GM12878 (cell line): ENCODE data around the gene NDUFS6. TPM values are rescaled to one million over a fixed set of nuclear protein-coding genes. Genes with fewer than 3 reads are reported as not detected.

Experiments used
- ATAC-seq: fragments of 200-7000 bp; cut with Tn5 transposase; 3 replicates; pipeline ENCODE4 v1.9.1; 2020; ENCODE audit warnings: mild to moderate bottlenecking, moderate library complexity
- BruUV-seq: library from RNA; stranded (reverse); fragments of 400-500 nt; replicated peaks from 2 replicates; lab custom pipeline; 2021; lab: Mats Ljungman, UMichigan
- CTCF ChIA-PET: fragments of 300-600 bp; sonication (Branson Sonifier 250); formaldehyde crosslinking; extraction: SDS; loops from one replicate; lab custom pipeline; 2021; ENCODE audit warnings: inconsistent platforms; lab: Yijun Ruan, JAX
- POLR2A ChIA-PET: fragments of 350-600 bp; formaldehyde crosslinking; extraction: SDS; loops from one replicate; lab custom pipeline; 2021; ENCODE audit warnings: inconsistent platforms; lab: Charles Lee
- RAD21 ChIA-PET: fragments of 300-600 bp; sonication (Branson Sonifier 250); formaldehyde crosslinking; loops from one replicate; lab custom pipeline; 2023; ENCODE audit warnings: antibody characterized with exemption; ENCODE audit not compliant: unreplicated experiment; lab: Charles Lee
- SMC1A ChIA-PET: fragments of 300-600 bp; sonication (Branson Sonifier 250); formaldehyde crosslinking; loops from one replicate; lab custom pipeline; 2023; ENCODE audit not compliant: unreplicated experiment, uncharacterized antibody; lab: Charles Lee
- DNase-seq: peaks from one replicate; pipeline ENCODE4 v3.0.0-alpha.2; 2011; ENCODE audit warnings: low read depth, low spot score
- FAIRE-seq: peaks from 3 replicates; lab custom pipeline; 2011; peaks lifted over from hg19 to GRCh38; lab: Jason Lieb, UNC
- H2AFZ ChIP-seq: 2 replicates; pipeline ENCODE4 v1.6.0; 2011; ENCODE audit warnings: low read depth, low read length, control low read depth; ENCODE audit not compliant: control insufficient read depth
- H3K27ac ChIP-seq: 2 replicates; pipeline ENCODE4 v1.5.1; 2011; ENCODE audit warnings: control low read depth; ENCODE audit not compliant: control insufficient read depth, insufficient read depth
- H3K27me3 ChIP-seq, 2 experiments: replicated peaks in 1 of 2; 2 replicates each; pipeline versions ENCODE4 v1.6.0 to v1.6.1; 2011; ENCODE audit warnings: low read length in 1 of 2; ENCODE audit not compliant: control insufficient read depth in 2 of 2, insufficient read depth in 2 of 2
- H3K36me3 ChIP-seq, 2 experiments: 2 replicates each; pipeline ENCODE4 v1.5.1; 2011; ENCODE audit warnings: low read length in 1 of 2; ENCODE audit not compliant: control insufficient read depth in 2 of 2, insufficient read depth in 2 of 2
- H3K4me1 ChIP-seq: 2 replicates; pipeline ENCODE4 v1.6.1; 2011; ENCODE audit warnings: mild to moderate bottlenecking, low read length, moderate library complexity, mixed read lengths; ENCODE audit not compliant: control insufficient read depth, insufficient read depth
- H3K4me2 ChIP-seq: 2 replicates; pipeline ENCODE4 v1.6.0; 2011; ENCODE audit warnings: control low read depth; ENCODE audit not compliant: control insufficient read depth, insufficient read depth
- H3K4me3 ChIP-seq: fragments of 200-600 bp; sonication (generic); 2 replicates; pipeline ENCODE4 v1.5.1; 2016
- H3K79me2 ChIP-seq: 2 replicates; pipeline ENCODE4 v1.6.0; 2011; ENCODE audit warnings: low read length; ENCODE audit not compliant: control insufficient read depth, insufficient read depth
- H3K9ac ChIP-seq: 2 replicates; pipeline ENCODE4 v1.8.0; 2011; ENCODE audit warnings: low read length, control low read depth, mixed read lengths; ENCODE audit not compliant: control insufficient read depth, insufficient read depth
- H3K9me3 ChIP-seq: replicated peaks from 3 replicates; pipeline ENCODE4 v1.5.1; 2011; ENCODE audit warnings: mild to moderate bottlenecking, low read length; ENCODE audit not compliant: control insufficient read depth, insufficient read depth
- H4K20me1 ChIP-seq: 2 replicates; pipeline ENCODE4 v1.6.0; 2011; ENCODE audit not compliant: control insufficient read depth, insufficient read depth
- CREB1 ChIP-seq: IDR thresholded peaks from 2 replicates; pipeline ENCODE4 v1.6.1; 2012; ENCODE audit warnings: low read depth, mild to moderate bottlenecking, inconsistent platforms
- NFIC ChIP-seq: IDR thresholded peaks from 2 replicates; pipeline ENCODE4 v1.6.1; 2012; ENCODE audit warnings: low read depth, mild to moderate bottlenecking, inconsistent platforms, low read length, moderate library complexity
- POU2F2 ChIP-seq: IDR thresholded peaks from 3 replicates; pipeline ENCODE4 v1.6.1; 2011; ENCODE audit warnings: low read depth, mild to moderate bottlenecking, low read length, borderline replicate concordance
- SMARCA5 ChIP-seq: fragments of 450-650 bp; IDR thresholded peaks from 2 replicates; pipeline ENCODE4 v1.6.1; 2017; ENCODE audit warnings: mild to moderate bottlenecking
- WGBS: methylation state at CpG from one replicate; pipeline ENCODE4 v1.1.6; 2016; ENCODE audit warnings: low lambda C conversion rate; ENCODE audit not compliant: insufficient replicate concordance, insufficient coverage; ENCODE audit errors: missing lambda C conversion rate; 5-methylcytosine and 5-hydroxymethylcytosine counted together
- in situ Hi-C: fragments of 300-500 bp; cut with MboI; formaldehyde crosslinking; loops from 9 replicates; pipeline ENCODE4 v1.14.3; 2018; ENCODE audit warnings: mixed read lengths
- intact Hi-C: fragments of 100-400 bp; cut with micrococcal nuclease; formaldehyde crosslinking; loops from one replicate; pipeline ENCODE4 v1.14.2; 2022; ENCODE audit not compliant: unreplicated experiment
- polyA plus RNA-seq, 11 experiments: library from polyadenylated mRNA; depleted of rRNA in 4 of 11; unstranded in 6 of 11; stranded (reverse) in 5 of 11; fragments of >200 nt; fragmentation: Nextera tagmentation in 4 of 11; fragmentation: Illumina TruSeq in 1 of 11; extraction: Ambion mirVana in 4 of 11; extraction: Trizol in 1 of 11; gene quantifications; 1 replicate in 1 of 11; 2 replicates in 10 of 11; pipeline versions ENCODE4 v1.2.1 to v1.2.3, GENCODE V29; 2011 to 2016; ENCODE audit warnings: inconsistent platforms in 2 of 11, missing spikeins in 2 of 11, low read depth in 1 of 11
- total RNA-seq, 4 experiments: library from RNA; depleted of rRNA in 3 of 4; stranded (reverse); fragments of >200 nt in 3 of 4; fragmentation: Illumina TruSeq in 1 of 4; extraction: Trizol in 1 of 4; gene quantifications; 2 replicates each; pipeline versions ENCODE4 v1.2.1 to v1.2.3, GENCODE V29; 2013 to 2021
- TF ChIP-seq, protein P1 (sequence below): fragments of 450-650 bp; formaldehyde crosslinking; IDR thresholded peaks from 2 replicates; pipeline ENCODE4 v1.4.0; 2020; ENCODE audit warnings: mild to moderate bottlenecking, moderate library complexity

NDUFS6 gene
- total and polyA plus RNA-seq, 10 of the 15 experiments (the other 5 are each of a cell fraction or from before 2014, with no cell fraction given), result 20.7 to 213 (median 58.3) TPM

- TF ChIP-seq, protein P1, sequence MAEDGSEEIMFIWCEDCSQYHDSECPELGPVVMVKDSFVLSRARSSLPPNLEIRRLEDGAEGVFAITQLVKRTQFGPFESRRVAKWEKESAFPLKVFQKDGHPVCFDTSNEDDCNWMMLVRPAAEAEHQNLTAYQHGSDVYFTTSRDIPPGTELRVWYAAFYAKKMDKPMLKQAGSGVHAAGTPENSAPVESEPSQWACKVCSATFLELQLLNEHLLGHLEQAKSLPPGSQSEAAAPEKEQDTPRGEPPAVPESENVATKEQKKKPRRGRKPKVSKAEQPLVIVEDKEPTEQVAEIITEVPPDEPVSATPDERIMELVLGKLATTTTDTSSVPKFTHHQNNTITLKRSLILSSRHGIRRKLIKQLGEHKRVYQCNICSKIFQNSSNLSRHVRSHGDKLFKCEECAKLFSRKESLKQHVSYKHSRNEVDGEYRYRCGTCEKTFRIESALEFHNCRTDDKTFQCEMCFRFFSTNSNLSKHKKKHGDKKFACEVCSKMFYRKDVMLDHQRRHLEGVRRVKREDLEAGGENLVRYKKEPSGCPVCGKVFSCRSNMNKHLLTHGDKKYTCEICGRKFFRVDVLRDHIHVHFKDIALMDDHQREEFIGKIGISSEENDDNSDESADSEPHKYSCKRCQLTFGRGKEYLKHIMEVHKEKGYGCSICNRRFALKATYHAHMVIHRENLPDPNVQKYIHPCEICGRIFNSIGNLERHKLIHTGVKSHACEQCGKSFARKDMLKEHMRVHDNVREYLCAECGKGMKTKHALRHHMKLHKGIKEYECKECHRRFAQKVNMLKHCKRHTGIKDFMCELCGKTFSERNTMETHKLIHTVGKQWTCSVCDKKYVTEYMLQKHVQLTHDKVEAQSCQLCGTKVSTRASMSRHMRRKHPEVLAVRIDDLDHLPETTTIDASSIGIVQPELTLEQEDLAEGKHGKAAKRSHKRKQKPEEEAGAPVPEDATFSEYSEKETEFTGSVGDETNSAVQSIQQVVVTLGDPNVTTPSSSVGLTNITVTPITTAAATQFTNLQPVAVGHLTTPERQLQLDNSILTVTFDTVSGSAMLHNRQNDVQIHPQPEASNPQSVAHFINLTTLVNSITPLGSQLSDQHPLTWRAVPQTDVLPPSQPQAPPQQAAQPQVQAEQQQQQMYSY (CRISPR knock-in tag), result no peak
- TF ChIP-seq SMARCA5 (no peak), POU2F2 (no peak)
These were observed 21.2 kb upstream of the NDUFS6 start (continued) for GRCh38 chr5:1779782-1780613.

- RAD21 ChIA-PET, result interaction anchor here (3.3 kb wide), 1 partner anchor 12 kb away, joined by 22 read pairs; no protein-coding TSS in a partner anchor
- no peak overlapping the region for H3K27ac ChIP-seq
- no peak overlapping the region for H3K4me3 ChIP-seq
- H3K4me1 ChIP-seq, result peaks cover 35% of the 10 kb centered on the region
- H2AFZ ChIP-seq, result no peak overlapping the region
- no peak for FAIRE-seq
- no peak for ATAC-seq
- 69% methylated on average over 6 of the region's 6 CpGs for WGBS
- H3K79me2 ChIP-seq, result no peaks in the 10 kb centered on the region
- H4K20me1 ChIP-seq, result no peaks in the 10 kb centered on the region
- in situ Hi-C loops, result no loop called here
- H3K27me3 ChIP-seq, result no peaks in the 10 kb centered on the region
- H3K36me3 ChIP-seq, result no peaks in the 10 kb centered on the region
- CTCF ChIA-PET, result interaction anchor here (1.3 kb wide), 1 partner anchor 17 kb away, joined by 3 read pairs; no protein-coding TSS in a partner anchor
- SMC1A ChIA-PET, result interaction anchor here (2.7 kb wide), 1 partner anchor 12 kb away, joined by 12 read pairs; no protein-coding TSS in a partner anchor
- intact Hi-C loops, result no loop called here
- H3K4me2 ChIP-seq, result no peak overlapping the region
- no TSS peak for BruUV-seq
- TF ChIP-seq CREB1, result no peak
- no peak for TF ChIP-seq NFIC
- H3K9me3 ChIP-seq, result no peaks in the 10 kb centered on the region
- POLR2A ChIA-PET, result interaction anchor here (0.6 to 1.6 kb wide), 2 partner anchors 20 to 141 kb away, joined by 3 to 7 read pairs; partner anchors contain the start of gene NDUFS6
- no peak overlapping the region for H3K9ac ChIP-seq
- no peak for DNase-seq
These were observed 20.6 kb upstream of the NDUFS6 start for GRCh38 chr5:1780614-1780930.
